ENCODE data around the gene ALCAM.

ALCAM gene

DNA sequence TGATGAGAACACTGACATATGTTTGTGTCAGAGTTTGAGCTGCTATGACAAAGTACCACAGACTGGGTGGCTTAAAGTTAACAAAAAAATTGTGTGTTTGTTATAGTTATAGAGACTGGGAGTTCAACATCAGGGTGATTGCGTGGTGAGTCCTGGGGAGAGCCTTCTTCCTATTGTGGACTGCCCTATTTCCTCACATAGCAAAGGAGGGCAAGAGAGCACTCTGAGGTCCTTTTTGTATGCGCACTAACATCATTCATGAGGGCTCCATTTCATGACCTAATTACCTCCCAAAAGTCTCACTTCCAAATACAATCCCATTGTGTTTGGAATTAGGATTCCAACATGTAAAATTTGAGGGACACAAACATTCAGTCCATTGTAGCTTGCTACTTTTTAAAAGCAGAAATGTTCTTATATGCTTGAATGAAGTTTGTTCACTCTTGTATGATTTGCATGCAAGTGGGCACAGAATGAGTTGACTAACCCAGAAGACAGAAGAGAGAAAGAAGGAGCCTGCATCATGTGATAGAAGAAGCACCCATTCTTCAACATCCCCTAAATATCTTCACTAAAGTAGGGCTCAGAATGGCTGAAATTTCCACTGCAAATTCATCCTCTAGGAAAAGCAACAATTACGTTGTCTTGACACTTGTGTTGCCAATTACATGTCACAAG is 18.9 kb upstream of the ALCAM start:
- no peaks in the 10 kb centered on the region for H3K79me2 ChIP-seq (ENCODE audit: insufficient read depth, low read depth)
- H3K36me3 ChIP-seq (ENCODE audit: insufficient read depth), result no peaks in the 10 kb centered on the region
- no peak overlapping the region for H3K4me2 ChIP-seq
- H3K9ac ChIP-seq, result no peak overlapping the region
- no peak overlapping the region for H3K4me3 ChIP-seq (IDR thresholded peaks at IDR 0.05; ENCODE audit: insufficient read depth, low read depth, low read length)
- H3K4me1 ChIP-seq (ENCODE audit: low read depth, poor library complexity, severe bottlenecking), result no peaks in the 10 kb centered on the region
- no peaks in the 10 kb centered on the region for H3K27me3 ChIP-seq (ENCODE audit: insufficient read depth, low read depth)
- no peak overlapping the region for H3K27ac ChIP-seq
- H2AFZ ChIP-seq (ENCODE audit: low read depth), result no peak overlapping the region
- no peaks in the 10 kb centered on the region for H4K20me1 ChIP-seq (ENCODE audit: insufficient read depth)
- TF ChIP-seq, protein P1, sequence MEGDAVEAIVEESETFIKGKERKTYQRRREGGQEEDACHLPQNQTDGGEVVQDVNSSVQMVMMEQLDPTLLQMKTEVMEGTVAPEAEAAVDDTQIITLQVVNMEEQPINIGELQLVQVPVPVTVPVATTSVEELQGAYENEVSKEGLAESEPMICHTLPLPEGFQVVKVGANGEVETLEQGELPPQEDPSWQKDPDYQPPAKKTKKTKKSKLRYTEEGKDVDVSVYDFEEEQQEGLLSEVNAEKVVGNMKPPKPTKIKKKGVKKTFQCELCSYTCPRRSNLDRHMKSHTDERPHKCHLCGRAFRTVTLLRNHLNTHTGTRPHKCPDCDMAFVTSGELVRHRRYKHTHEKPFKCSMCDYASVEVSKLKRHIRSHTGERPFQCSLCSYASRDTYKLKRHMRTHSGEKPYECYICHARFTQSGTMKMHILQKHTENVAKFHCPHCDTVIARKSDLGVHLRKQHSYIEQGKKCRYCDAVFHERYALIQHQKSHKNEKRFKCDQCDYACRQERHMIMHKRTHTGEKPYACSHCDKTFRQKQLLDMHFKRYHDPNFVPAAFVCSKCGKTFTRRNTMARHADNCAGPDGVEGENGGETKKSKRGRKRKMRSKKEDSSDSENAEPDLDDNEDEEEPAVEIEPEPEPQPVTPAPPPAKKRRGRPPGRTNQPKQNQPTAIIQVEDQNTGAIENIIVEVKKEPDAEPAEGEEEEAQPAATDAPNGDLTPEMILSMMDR (conservative IDR thresholded peaks at IDR 0.05; ENCODE audit: low read depth, low read length), result no peak

DNA sequence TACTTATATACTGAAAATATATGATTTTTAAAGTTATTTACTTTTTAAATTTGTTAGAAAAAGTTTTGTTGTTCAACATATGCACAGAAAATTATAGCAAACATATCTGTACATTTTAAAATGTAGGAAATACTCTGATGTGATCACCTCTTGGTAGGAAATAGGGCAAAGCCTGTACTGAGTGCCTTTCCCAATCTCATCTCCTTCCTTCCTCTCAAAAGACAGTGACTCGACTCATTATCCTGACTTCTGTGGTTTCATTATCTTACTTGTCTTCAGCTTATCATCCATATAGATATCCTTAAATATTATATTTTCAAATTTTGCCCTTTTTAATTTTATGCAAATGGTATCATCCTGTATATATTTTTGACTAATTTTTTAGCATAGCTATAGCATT is 18.4 kb upstream of the ALCAM start:
- Histone ChIP-seq H4K20me1 (ENCODE audit: insufficient read depth) (no peaks in the 10 kb centered on the region), H3K79me2 (ENCODE audit: insufficient read depth, low read depth) (no peaks in the 10 kb centered on the region), H3K4me2 (no peak overlapping the region), H3K27me3 (ENCODE audit: insufficient read depth, low read depth) (no peaks in the 10 kb centered on the region), H3K36me3 (ENCODE audit: insufficient read depth) (no peaks in the 10 kb centered on the region), H3K4me3 (IDR thresholded peaks at IDR 0.05; ENCODE audit: insufficient read depth, low read depth, low read length) (no peak overlapping the region), H3K9ac (no peak overlapping the region), H3K27ac (no peak overlapping the region), H2AFZ (ENCODE audit: low read depth) (no peak overlapping the region), H3K4me1 (ENCODE audit: low read depth, poor library complexity, severe bottlenecking) (no peaks in the 10 kb centered on the region)
- TF ChIP-seq, protein P1 (conservative IDR thresholded peaks at IDR 0.05; ENCODE audit: low read depth, low read length), result no peak

DNA sequence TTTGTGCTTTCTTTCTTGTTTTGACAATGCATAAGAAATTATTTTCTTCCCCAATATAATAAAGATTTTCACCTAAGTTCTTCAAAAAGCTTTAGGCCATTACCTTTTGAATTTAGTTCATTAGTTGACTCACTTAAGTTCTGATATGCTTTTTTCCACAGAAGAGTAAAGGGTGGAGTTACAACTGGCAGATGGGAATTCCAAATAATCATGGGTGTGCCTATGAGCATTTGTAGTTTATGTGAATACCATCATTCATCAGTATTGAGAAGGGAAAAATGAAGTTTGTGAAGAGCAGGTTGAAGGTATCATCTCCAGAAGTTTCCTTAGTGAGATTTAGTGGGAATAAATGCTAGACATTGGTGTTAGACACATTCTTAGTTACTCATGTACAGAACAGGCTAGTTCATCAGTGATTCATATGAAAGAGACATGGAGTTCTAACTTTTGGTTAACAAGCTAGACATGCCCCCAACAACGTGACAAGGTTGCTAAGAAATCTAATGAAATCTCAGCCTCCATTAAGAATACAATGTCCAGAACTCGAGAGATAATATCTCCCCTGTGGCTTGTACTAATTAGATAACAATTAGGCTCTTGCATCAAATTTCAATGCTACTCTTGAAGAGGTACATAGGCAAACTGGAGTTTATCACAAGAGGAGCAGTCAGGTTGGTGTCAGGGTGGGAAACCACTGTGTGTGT is 16.9 kb upstream of the ALCAM start:
- no peak overlapping the region for H3K9ac ChIP-seq
- H3K27me3 ChIP-seq (ENCODE audit: insufficient read depth, low read depth), result no peaks in the 10 kb centered on the region
- no peaks in the 10 kb centered on the region for H3K36me3 ChIP-seq (ENCODE audit: insufficient read depth)
- H3K27ac ChIP-seq, result no peak overlapping the region
- TF ChIP-seq, protein P1 (conservative IDR thresholded peaks at IDR 0.05; ENCODE audit: low read depth, low read length), result no peak
- no peak overlapping the region for H3K4me3 ChIP-seq (IDR thresholded peaks at IDR 0.05; ENCODE audit: insufficient read depth, low read depth, low read length)
- no peaks in the 10 kb centered on the region for H3K79me2 ChIP-seq (ENCODE audit: insufficient read depth, low read depth)
- H2AFZ ChIP-seq (ENCODE audit: low read depth), result no peak overlapping the region
- H3K4me2 ChIP-seq, result no peak overlapping the region
- H3K4me1 ChIP-seq (ENCODE audit: low read depth, poor library complexity, severe bottlenecking), result no peaks in the 10 kb centered on the region
- no peaks in the 10 kb centered on the region for H4K20me1 ChIP-seq (ENCODE audit: insufficient read depth)

DNA sequence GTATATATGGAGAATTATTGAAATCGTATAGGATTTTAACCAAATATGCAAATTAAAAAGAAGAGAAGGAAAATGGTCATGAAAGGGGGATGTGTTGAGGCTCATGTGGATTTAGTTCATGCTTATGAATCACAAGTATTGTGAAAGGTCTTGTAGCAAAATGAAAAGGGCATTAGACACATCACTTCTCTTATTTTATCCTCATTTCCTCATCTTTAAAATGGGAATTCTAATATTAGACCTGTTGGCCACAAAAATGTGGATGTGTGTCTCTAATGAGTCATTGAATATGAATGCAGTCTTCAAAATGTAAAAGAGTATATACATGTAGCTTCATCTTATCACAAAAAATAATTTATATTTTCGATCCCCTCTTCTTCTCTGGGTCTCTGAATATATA is 14.9 kb upstream of the ALCAM start:
- no peak overlapping the region for H2AFZ ChIP-seq (ENCODE audit: low read depth)
- no peaks in the 10 kb centered on the region for H3K36me3 ChIP-seq (ENCODE audit: insufficient read depth)
- no peaks in the 10 kb centered on the region for H3K79me2 ChIP-seq (ENCODE audit: insufficient read depth, low read depth)
- no peaks in the 10 kb centered on the region for H3K27me3 ChIP-seq (ENCODE audit: insufficient read depth, low read depth)
- H3K4me1 ChIP-seq (ENCODE audit: low read depth, poor library complexity, severe bottlenecking), result no peaks in the 10 kb centered on the region
- no peak overlapping the region for H3K4me2 ChIP-seq
- H3K9ac ChIP-seq, result no peak overlapping the region
- no peak overlapping the region for H3K27ac ChIP-seq
- H4K20me1 ChIP-seq (ENCODE audit: insufficient read depth), result no peaks in the 10 kb centered on the region
- no peak overlapping the region for H3K4me3 ChIP-seq (IDR thresholded peaks at IDR 0.05; ENCODE audit: insufficient read depth, low read depth, low read length)
- TF ChIP-seq, protein P1 (conservative IDR thresholded peaks at IDR 0.05; ENCODE audit: low read depth, low read length), result no peak

All from KMS-11 (cell line).